B cell (primary cell): ENCODE data around the gene P2RY6. TPM values are rescaled to one million over a fixed set of nuclear protein-coding genes. Genes with fewer than 3 reads are reported as not detected.

Experiments
- ATAC-seq: fragments of 200-7000 bp; cut with Tn5 transposase; one replicate; pipeline ENCODE4 v1.10.0; 2021; ENCODE audit warnings: low read depth, mild to moderate bottlenecking, moderate number of reproducible peaks, moderate library complexity
- CTCF ChIA-PET: fragments of 350-600 bp; sonication (Branson Sonifier 250); formaldehyde crosslinking; loops from one replicate; lab custom pipeline; 2021; ENCODE audit warnings: antibody characterized with exemption, inconsistent platforms; lab: Charles Lee
- POLR2A ChIA-PET: fragments of 350-600 bp; sonication (Branson Sonifier 250); formaldehyde crosslinking; loops from one replicate; lab custom pipeline; 2021; ENCODE audit warnings: antibody characterized with exemption; lab: Charles Lee
- DNase-seq: peaks from one replicate; pipeline ENCODE4 v3.0.0; 2013
- H2AFZ ChIP-seq: 2 replicates; pipeline ENCODE4 v1.6.1; 2012; ENCODE audit warnings: mild to moderate bottlenecking, low read depth, low read length; ENCODE audit not compliant: insufficient read depth, poor library complexity, severe bottlenecking
- H3K27ac ChIP-seq, 2 donors: 1 replicate in 1 of 2; 2 replicates in 1 of 2; pipeline ENCODE4 v1.5.1; 2012 to 2013; ENCODE audit warnings: low read length in 2 of 2, mild to moderate bottlenecking in 2 of 2, moderate library complexity in 1 of 2
- H3K27me3 ChIP-seq, 4 experiments: fragments of 200-600 bp in 1 of 4; sonication (generic) in 1 of 4; replicated peaks in 1 of 4; 1 replicate in 2 of 4; 2 replicates in 2 of 4; pipeline versions ENCODE4 v1.6.1 to v1.7.0; 2013 to 2016; ENCODE audit warnings: low read length in 3 of 4, mild to moderate bottlenecking in 2 of 4, mixed read lengths in 1 of 4, moderate library complexity in 1 of 4; ENCODE audit not compliant: insufficient read depth in 4 of 4, control insufficient read depth in 3 of 4; ENCODE audit errors: control extremely low read depth in 1 of 4
- H3K36me3 ChIP-seq, 2 experiments: replicated peaks in 1 of 2; 1 replicate in 1 of 2; 2 replicates in 1 of 2; pipeline versions ENCODE4 v1.6.1 to v1.7.1; 2013; ENCODE audit warnings: low read length in 1 of 2; ENCODE audit not compliant: insufficient read depth in 2 of 2, control insufficient read depth in 1 of 2; ENCODE audit errors: control extremely low read depth in 1 of 2, extremely low read depth in 1 of 2
- H3K4me1 ChIP-seq, 2 donors: fragments of 200-600 bp in 1 of 2; sonication (generic) in 1 of 2; 1 replicate in 1 of 2; 2 replicates in 1 of 2; pipeline versions ENCODE4 v1.5.1 to v1.6.1; 2013 to 2017; ENCODE audit warnings: low read length in 2 of 2; ENCODE audit not compliant: control insufficient read depth in 2 of 2, insufficient read depth in 2 of 2
- H3K4me2 ChIP-seq: replicated peaks from 2 replicates; pipeline ENCODE3; 2012; ENCODE audit warnings: mild to moderate bottlenecking, low read depth, low read length; ENCODE audit not compliant: poor library complexity, severe bottlenecking
- H3K4me3 ChIP-seq, 5 experiments: fragments of 200-600 bp in 1 of 5; sonication (generic) in 1 of 5; 1 replicate in 3 of 5; 2 replicates in 2 of 5; pipeline versions ENCODE4 v1.5.1 to v1.7.0; 2011 to 2016; ENCODE audit warnings: low read length in 4 of 5, mild to moderate bottlenecking in 4 of 5, low read depth in 2 of 5, control low read depth in 1 of 5, moderate library complexity in 1 of 5; ENCODE audit not compliant: insufficient read depth in 1 of 5; ENCODE audit errors: control extremely low read depth in 1 of 5, extremely low read depth in 1 of 5
- H3K79me2 ChIP-seq: fragments of 200-600 bp; sonication (generic); one replicate; pipeline ENCODE4 v1.6.0; 2016; ENCODE audit warnings: low read length; ENCODE audit not compliant: control insufficient read depth, insufficient read depth
- H3K9ac ChIP-seq: fragments of 200-600 bp; sonication (generic); 2 replicates; pipeline ENCODE4 v1.6.1; 2017; ENCODE audit warnings: mild to moderate bottlenecking, low read length, moderate library complexity
- H3K9me3 ChIP-seq, 3 donors: one replicate each; pipeline versions ENCODE4 v1.6.1 to v1.7.1; 2013; ENCODE audit warnings: low read length in 2 of 3; ENCODE audit not compliant: control insufficient read depth in 2 of 3, insufficient read depth in 1 of 3; ENCODE audit errors: control extremely low read depth in 1 of 3
- H4K20me1 ChIP-seq: 2 replicates; pipeline ENCODE4 v1.6.0; 2012; ENCODE audit warnings: mild to moderate bottlenecking, low read length; ENCODE audit not compliant: insufficient read depth, control insufficient read depth, poor library complexity, severe bottlenecking
- H3K27ac Mint-ChIP-seq: one replicate; pipeline ENCODE4 v1.8.0; 2021; ENCODE audit warnings: mixed read lengths
- H3K27me3 Mint-ChIP-seq: one replicate; pipeline ENCODE4 v1.8.0; 2021; ENCODE audit warnings: mixed read lengths
- H3K4me1 Mint-ChIP-seq: one replicate; pipeline ENCODE4 v1.8.0; 2021; ENCODE audit warnings: mixed read lengths
- H3K4me3 Mint-ChIP-seq: one replicate; pipeline ENCODE4 v1.8.0; 2021; ENCODE audit warnings: mixed read lengths
- H3K9me3 Mint-ChIP-seq: one replicate; pipeline ENCODE4 v1.8.0; 2022; ENCODE audit warnings: mixed read lengths; ENCODE audit not compliant: insufficient read depth
- EZH2 ChIP-seq: IDR thresholded peaks from 2 replicates; pipeline ENCODE4 v1.6.1; 2012; ENCODE audit warnings: borderline replicate concordance, low read depth, mild to moderate bottlenecking, moderate library complexity, low read length; ENCODE audit not compliant: insufficient read depth, poor library complexity, severe bottlenecking
- WGBS: methylation state at CpG from one replicate; pipeline ENCODE4 v1.1.5; 2013; ENCODE audit warnings: missing lambda C conversion rate; ENCODE audit not compliant: insufficient coverage; 5-methylcytosine and 5-hydroxymethylcytosine counted together
- intact Hi-C: fragments of 100-400 bp; cut with micrococcal nuclease; formaldehyde crosslinking; loops from one replicate; pipeline ENCODE4 v1.10.0; 2022
- polyA plus RNA-seq: library from polyadenylated mRNA; depleted of rRNA; stranded (reverse); fragments of >200 nt; gene quantifications from 2 replicates; pipeline ENCODE4 v1.2.3, GENCODE V29; 2012
- total RNA-seq, 2 donors: library from RNA; stranded (reverse); fragments of 120-200 nt in 1 of 2; gene quantifications; 1 replicate in 1 of 2; 2 replicates in 1 of 2; pipeline versions ENCODE4 v1.2.3 to v1.2.4, GENCODE V29; 2013 to 2022
- TF ChIP-seq, protein P1 (sequence below): fragments of 200-600 bp; IDR thresholded peaks from one replicate; pipeline ENCODE4 v1.8.0; 2022; ENCODE audit warnings: antibody characterized with exemption, mild to moderate bottlenecking

The P2RY6 gene
- total and polyA plus RNA-seq, 2 donors (not counting 1 experiment from before 2014, with no cell fraction given): 0.25 TPM; not detected in 1

DNA sequence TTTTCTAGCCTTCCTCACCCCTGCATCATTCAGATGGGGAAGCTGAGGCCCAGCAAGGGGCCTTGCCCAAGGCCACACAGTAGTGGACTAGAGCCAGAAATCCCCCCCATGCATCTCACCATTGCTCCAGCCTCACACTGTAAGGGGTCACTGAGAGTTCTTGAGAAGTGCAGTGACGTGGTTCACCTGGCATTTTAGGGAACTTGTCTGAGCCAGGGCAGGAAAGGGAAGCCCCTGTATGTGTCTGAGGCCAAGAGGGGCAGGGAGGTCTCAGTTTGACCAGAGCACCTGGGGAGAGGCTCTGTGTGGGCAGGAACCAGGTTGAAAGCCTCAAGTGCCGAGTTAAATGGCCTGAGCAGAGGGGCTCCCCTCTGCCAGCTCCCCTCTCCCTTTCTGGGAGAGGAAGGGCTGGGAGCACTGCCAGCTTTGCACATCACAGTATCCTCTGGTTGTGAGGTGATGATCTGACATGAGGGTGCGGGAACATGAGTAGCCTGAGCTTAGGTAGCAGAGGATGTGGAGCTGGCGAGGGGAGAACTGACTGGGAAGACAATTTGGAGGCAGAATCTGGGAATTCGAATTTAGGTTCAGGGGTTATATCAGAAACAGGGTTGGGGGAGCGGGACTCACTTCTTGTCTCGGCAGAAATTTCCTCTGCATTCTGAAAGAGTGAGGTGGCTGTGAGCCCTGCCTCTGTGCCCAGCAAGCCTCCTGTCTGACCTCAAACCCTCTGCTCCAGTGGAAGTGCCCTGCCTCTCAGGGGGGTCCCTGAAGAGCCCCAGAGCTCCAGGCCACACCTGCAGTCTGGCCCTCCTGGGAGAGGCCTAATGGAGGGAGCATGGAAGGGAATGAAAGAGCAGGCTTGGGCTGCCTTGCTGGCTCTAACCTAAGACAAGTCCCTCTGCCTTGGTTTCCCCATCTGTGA is 50.5 kb downstream of the P2RY6 start:
- peak overlapping the region; percentile 37 for H3K4me2 ChIP-seq
- POLR2A ChIA-PET: interaction anchor here (0.6 kb wide), 1 partner anchor 179 kb away, joined by 3 read pairs; no protein-coding TSS in a partner anchor
- ATAC-seq: peak; percentile 65

More for the DNA sequence above, 50.5 kb downstream of the P2RY6 start:
- H3K27ac ChIP-seq: no peak overlapping the region
- H3K27ac Mint-ChIP-seq: no peak overlapping the region
- intact Hi-C loops: no loop called here
- no peak overlapping the region for H3K9ac ChIP-seq
- H3K79me2 ChIP-seq: no peaks in the 10 kb centered on the region
- DNase-seq: peak; percentile 70
- no peaks in the 10 kb centered on the region for H3K9me3 Mint-ChIP-seq
- peaks cover 0 to 5% (median 0%) of the 10 kb centered on the region in 3 donors for H3K9me3 ChIP-seq
- H3K27me3 Mint-ChIP-seq: no peaks in the 10 kb centered on the region
- no peaks in the 10 kb centered on the region for H3K36me3 ChIP-seq
- peaks cover 23% of the 10 kb centered on the region for H3K4me1 Mint-ChIP-seq
- CTCF ChIA-PET: interaction anchor here (7.2 kb wide), 1 partner anchor 12 kb away, joined by 45 read pairs; no protein-coding TSS in a partner anchor
- TF ChIP-seq EZH2: no peak
- TF ChIP-seq, protein P1, sequence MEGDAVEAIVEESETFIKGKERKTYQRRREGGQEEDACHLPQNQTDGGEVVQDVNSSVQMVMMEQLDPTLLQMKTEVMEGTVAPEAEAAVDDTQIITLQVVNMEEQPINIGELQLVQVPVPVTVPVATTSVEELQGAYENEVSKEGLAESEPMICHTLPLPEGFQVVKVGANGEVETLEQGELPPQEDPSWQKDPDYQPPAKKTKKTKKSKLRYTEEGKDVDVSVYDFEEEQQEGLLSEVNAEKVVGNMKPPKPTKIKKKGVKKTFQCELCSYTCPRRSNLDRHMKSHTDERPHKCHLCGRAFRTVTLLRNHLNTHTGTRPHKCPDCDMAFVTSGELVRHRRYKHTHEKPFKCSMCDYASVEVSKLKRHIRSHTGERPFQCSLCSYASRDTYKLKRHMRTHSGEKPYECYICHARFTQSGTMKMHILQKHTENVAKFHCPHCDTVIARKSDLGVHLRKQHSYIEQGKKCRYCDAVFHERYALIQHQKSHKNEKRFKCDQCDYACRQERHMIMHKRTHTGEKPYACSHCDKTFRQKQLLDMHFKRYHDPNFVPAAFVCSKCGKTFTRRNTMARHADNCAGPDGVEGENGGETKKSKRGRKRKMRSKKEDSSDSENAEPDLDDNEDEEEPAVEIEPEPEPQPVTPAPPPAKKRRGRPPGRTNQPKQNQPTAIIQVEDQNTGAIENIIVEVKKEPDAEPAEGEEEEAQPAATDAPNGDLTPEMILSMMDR: no peak
- H3K4me3 Mint-ChIP-seq: no peak overlapping the region
- H3K27me3 ChIP-seq: peaks cover 0 to 3% (median 0%) of the 10 kb centered on the region in 4 experiments
- H3K4me3 ChIP-seq: no peak overlapping the region
- no peak overlapping the region for H2AFZ ChIP-seq
- 44% methylated on average over 6 of the region's 7 CpGs for WGBS
- no peaks in the 10 kb centered on the region for H4K20me1 ChIP-seq
- H3K4me1 ChIP-seq: peaks cover 17 to 25% of the 10 kb centered on the region in 2 donors
